D721Med (cell line): ENCODE data around the gene CCNY.

Experiments
- DNase-seq: peaks from one replicate; pipeline ENCODE4 v3.0.0; 2011; ENCODE audit warnings: low spot score; ENCODE audit not compliant: insufficient read length
- FAIRE-seq: peaks from 2 replicates; lab custom pipeline; 2011; peaks lifted over from hg19 to GRCh38; lab: Jason Lieb, UNC
- CTCF ChIP-seq: IDR thresholded peaks from 2 replicates; pipeline ENCODE4 v1.5.1; 2012; ENCODE audit warnings: mild to moderate bottlenecking, control low read depth; ENCODE audit not compliant: insufficient read depth; ENCODE audit errors: missing control alignments

The CCNY gene

GRCh38 chr10:35576730-35577129, 240.4 kb downstream of the CCNY start:
- DNase-seq (no peak), FAIRE-seq (no peak)
- no peak for TF ChIP-seq CTCF

- TF ChIP-seq CTCF = no peak
- FAIRE-seq (no peak), DNase-seq (no peak)
Measured at GRCh38 chr10:35577926-35578617, 241.8 kb downstream of the CCNY start.

GRCh38 chr10:35578618-35578956, 242.3 kb downstream of the CCNY start:
- FAIRE-seq (no peak), DNase-seq (no peak)
- TF ChIP-seq CTCF = no peak

DNA sequence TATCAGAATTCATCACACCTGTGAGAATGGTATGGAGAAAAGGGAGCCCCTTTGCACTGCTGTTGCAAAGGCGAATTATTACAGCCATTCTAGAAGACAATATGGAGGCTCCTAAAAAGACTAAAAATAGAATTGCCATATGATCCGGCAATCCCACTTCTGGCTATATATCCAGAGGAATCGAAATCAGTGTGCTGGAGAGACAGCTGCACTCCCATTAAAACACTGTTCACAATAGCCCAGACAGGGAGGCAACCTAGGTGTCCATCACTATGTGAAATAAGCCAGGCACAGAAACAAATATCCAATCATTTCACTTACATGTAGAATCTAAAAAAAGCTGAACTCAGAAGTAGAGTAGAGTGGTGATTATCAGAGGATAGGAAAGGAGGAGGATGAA, 242.8 kb downstream of the CCNY start:
- TF ChIP-seq CTCF = no peak
- FAIRE-seq (no peak), DNase-seq (no peak)

GRCh38 chr10:35579726-35580422, 243.6 kb downstream of the CCNY start:
- DNase-seq (no peak), FAIRE-seq (no peak)
- TF ChIP-seq CTCF = no peak

- FAIRE-seq = no peak
- DNase-seq = no peak
- no peak for TF ChIP-seq CTCF
Measured at GRCh38 chr10:35580423-35580770, 244.1 kb downstream of the CCNY start.

DNA sequence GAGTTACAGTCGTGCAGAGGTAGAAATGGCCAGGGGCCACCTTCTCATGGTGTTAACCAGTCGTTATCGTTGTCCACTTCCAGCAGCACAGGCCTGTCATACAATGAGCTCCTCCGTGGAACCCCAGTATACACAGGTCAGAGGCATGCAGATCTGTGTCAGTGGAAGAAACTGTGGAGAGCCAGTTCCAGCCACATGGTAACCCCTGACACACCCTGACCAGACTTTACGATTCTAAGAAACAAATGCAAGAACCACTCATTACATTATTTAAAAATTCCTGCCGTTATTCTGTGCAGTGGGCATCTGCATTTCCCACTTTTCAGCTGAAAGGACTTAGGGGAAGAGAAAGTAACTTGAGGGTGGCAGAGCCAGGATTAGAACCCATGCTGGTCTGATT, 245.3 kb downstream of the CCNY start:
- FAIRE-seq (no peak), DNase-seq (no peak)
- TF ChIP-seq CTCF = no peak
